Spleen (tissue), 11 donors: ENCODE data around the gene STAG3. TPM values are rescaled to one million over a fixed set of nuclear protein-coding genes. Genes with fewer than 3 reads are reported as not detected.
"Not testable (repeated sequence)": the region's sequence is repeated elsewhere in the genome, so short reads cannot be mapped to it uniquely, and the experiment has no call there.

Experiments used
- DNase-seq: peaks from one replicate; pipeline ENCODE4 v3.0.0-alpha.2; 2020
- H3K27ac ChIP-seq, 8 donors: fragments of 200-600 bp; sonication (generic) in 7 of 8; 1 replicate in 4 of 8; 2 replicates in 4 of 8; pipeline versions ENCODE4 v1.5.0 to v1.8.0; 2016 to 2021; ENCODE audit warnings: inconsistent platforms in 4 of 8, mild to moderate bottlenecking in 4 of 8, moderate library complexity in 1 of 8
- H3K27me3 ChIP-seq, 7 donors: fragments of 200-600 bp; sonication (generic) in 6 of 7; replicated peaks in 1 of 7; 1 replicate in 4 of 7; 2 replicates in 3 of 7; pipeline versions ENCODE4 v1.5.0 to v1.8.0; 2016 to 2021; ENCODE audit warnings: inconsistent platforms in 3 of 7, mild to moderate bottlenecking in 1 of 7
- H3K36me3 ChIP-seq, 6 donors: fragments of 200-600 bp; sonication (generic) in 5 of 6; 1 replicate in 4 of 6; 2 replicates in 2 of 6; pipeline versions ENCODE4 v1.5.0 to v1.8.0; 2016 to 2021; ENCODE audit warnings: inconsistent platforms in 2 of 6
- H3K4me1 ChIP-seq, 6 donors: fragments of 200-600 bp; sonication (generic) in 5 of 6; 1 replicate in 3 of 6; 2 replicates in 3 of 6; pipeline versions ENCODE4 v1.5.0 to v1.8.0; 2016 to 2021; ENCODE audit warnings: inconsistent platforms in 3 of 6
- H3K4me3 ChIP-seq, 8 donors: fragments of 200-600 bp; sonication (generic) in 7 of 8; 1 replicate in 4 of 8; 2 replicates in 4 of 8; pipeline versions ENCODE4 v1.5.0 to v1.8.0; 2016 to 2021; ENCODE audit warnings: inconsistent platforms in 4 of 8, mild to moderate bottlenecking in 4 of 8, moderate library complexity in 2 of 8
- H3K9me3 ChIP-seq, 8 donors: fragments of 200-600 bp; sonication (generic) in 7 of 8; 1 replicate in 4 of 8; 2 replicates in 4 of 8; pipeline versions ENCODE4 v1.5.0 to v1.8.0; 2016 to 2021; ENCODE audit warnings: inconsistent platforms in 4 of 8
- CTCF ChIP-seq, 11 experiments: fragments of 200-600 bp in 7 of 11; fragments of 450-650 bp in 4 of 11; sonication (generic) in 4 of 11; IDR thresholded peaks in 8 of 11; conservative IDR thresholded peaks in 3 of 11; 1 replicate in 7 of 11; 2 replicates in 4 of 11; pipeline versions ENCODE4 v1.4.0 to v1.8.0; 2016 to 2021; ENCODE audit warnings: antibody characterized with exemption in 11 of 11, inconsistent platforms in 4 of 11, mild to moderate bottlenecking in 1 of 11
- POLR2A ChIP-seq, 3 donors: fragments of 450-650 bp; IDR thresholded peaks; one replicate each; pipeline ENCODE4 v1.5.1; 2017; ENCODE audit warnings: antibody characterized with exemption in 3 of 3, mild to moderate bottlenecking in 1 of 3
- POLR2AphosphoS5 ChIP-seq, 3 donors: sonication (generic); formaldehyde crosslinking; IDR thresholded peaks; one replicate each; pipeline ENCODE4 v1.5.1; 2017; ENCODE audit warnings: antibody characterized with exemption in 3 of 3
- WGBS, 5 donors: extraction: QIAGEN DNeasy Blood & Tissue Kit in 3 of 5; methylation state at CpG; one replicate each; pipeline versions ENCODE4 v1.1.5 to v1.1.7; 2013 to 2018; 5-methylcytosine and 5-hydroxymethylcytosine counted together
- intact Hi-C: fragments of 100-400 bp; cut with DNase I; formaldehyde crosslinking; loops from one replicate; pipeline ENCODE4 v1.15.0; 2023; ENCODE audit warnings: low total_unique reads
- polyA plus RNA-seq, 3 donors: library from polyadenylated mRNA; stranded (reverse); fragments of 200-250 nt; gene quantifications; one replicate each; pipeline ENCODE4 v1.2.1, GENCODE V29; 2013
- total RNA-seq, 7 donors: library from RNA; depleted of rRNA in 3 of 7; stranded (reverse); fragments of >200 nt in 3 of 7; fragmentation: NEBNext Ultra II Directional in 4 of 7; extraction: Animal tissue kit (Norgen Biotek cat#: 25700) in 4 of 7; gene quantifications; one replicate each; pipeline versions ENCODE4 v1.1.0 to v1.2.1, GENCODE V29; 2016 to 2021
- donor health status: healthy with polysubstance abuse.
- donor health status: DM: no; HTN: no; CAD: no; lungs with moderate emphysema.
- donor health status: DM: no; HTN: no; CAD: no.
- donor health status: Bipolar disorder and iron deficiency.
- donor health status: healthy.
- donor health status: DM: no; HTN: no; CAD: no.
- donor health status: DM: yes; HTN: yes; CAD: no.

The STAG3 gene
- total and polyA plus RNA-seq, 10 donors, result 8.0 to 123 (median 40.4) TPM

GRCh38 chr7:100192281-100192862 is 14.7 kb downstream of the STAG3 start:
- H3K27me3 ChIP-seq, H3K36me3 ChIP-seq, H3K9me3 ChIP-seq, H3K4me3 ChIP-seq, intact Hi-C loops, DNase-seq: not testable (repeated sequence)
- WGBS, 5 donors, result 63 to 85% (median 73%) methylated on average over 6 of the region's 6 CpGs
- peak overlapping the region; percentile 35 to 89 (median 78) for H3K27ac ChIP-seq
- TF ChIP-seq POLR2AphosphoS5 (IDR thresholded peaks at IDR 0.05), result peak in 1 of 3 donors; percentile 72
- peaks cover 7 to 66% (median 26%) of the 10 kb centered on the region in 6 donors for H3K4me1 ChIP-seq

- Histone ChIP-seq H3K27ac (peak overlapping the region in 5 of 8 donors; percentile 61 to 89 (median 80)), H3K27me3 (no peaks in the 10 kb centered on the region), H3K36me3 (no peaks in the 10 kb centered on the region), H3K4me3 (no peak overlapping the region), H3K9me3 (no peaks in the 10 kb centered on the region), H3K4me1 (peaks cover 7 to 66% (median 26%) of the 10 kb centered on the region in 6 donors)
- intact Hi-C loops, result no loop called here
- no peak for TF ChIP-seq POLR2AphosphoS5 (IDR thresholded peaks at IDR 0.05)
- TF ChIP-seq CTCF (IDR thresholded peaks at IDR 0.05 in 8 of 11, conservative IDR thresholded peaks at IDR 0.05 in 3 of 11), result no peak
- TF ChIP-seq POLR2A (IDR thresholded peaks at IDR 0.05), result no peak
- no peak for DNase-seq
- 57 to 88% (median 65%) methylated on average over 3 of the region's 3 CpGs for WGBS, 5 donors
Observed at GRCh38 chr7:100192969-100193368, 15.3 kb downstream of the STAG3 start.

GRCh38 chr7:100195222-100195621 is 17.5 kb downstream of the STAG3 start:
- Histone ChIP-seq H3K4me1 (peaks cover 7 to 75% (median 26%) of the 10 kb centered on the region in 6 donors), H3K4me3 (no peak overlapping the region), H3K36me3 (no peaks in the 10 kb centered on the region), H3K27ac (peak overlapping the region in 5 of 8 donors; percentile 44 to 89 (median 79)), H3K27me3 (no peaks in the 10 kb centered on the region), H3K9me3 (no peaks in the 10 kb centered on the region)
- intact Hi-C loops, result no loop called here
- no peak for DNase-seq
- TF ChIP-seq POLR2A (IDR thresholded peaks at IDR 0.05) (no peak), POLR2AphosphoS5 (IDR thresholded peaks at IDR 0.05) (no peak), CTCF (IDR thresholded peaks at IDR 0.05 in 8 of 11, conservative IDR thresholded peaks at IDR 0.05 in 3 of 11) (no peak)
- WGBS, 5 donors, result 72 to 91% (median 80%) methylated on average over 2 of the region's 2 CpGs

GRCh38 chr7:100195901-100196322 is 18.2 kb downstream of the STAG3 start:
- H3K36me3 ChIP-seq, H3K4me3 ChIP-seq, H3K9me3 ChIP-seq, intact Hi-C loops, H3K27me3 ChIP-seq, DNase-seq: not testable (repeated sequence)
- WGBS, 5 donors, result 76 to 92% (median 84%) methylated on average over 6 of the region's 6 CpGs
- peaks cover 3 to 75% (median 25%) of the 10 kb centered on the region in 6 donors for H3K4me1 ChIP-seq
- H3K27ac ChIP-seq, result peak overlapping the region in 5 of 8 donors; percentile 44 to 89 (median 79)

GRCh38 chr7:100198266-100198665 is 20.5 kb downstream of the STAG3 start:
- no peaks in the 10 kb centered on the region for H3K27me3 ChIP-seq
- intact Hi-C loops, result no loop called here
- peaks cover 0 to 3% (median 0%) of the 10 kb centered on the region in 6 donors for H3K36me3 ChIP-seq
- no peak overlapping the region for H3K27ac ChIP-seq
- H3K4me3 ChIP-seq, result no peak overlapping the region
- no peaks in the 10 kb centered on the region for H3K9me3 ChIP-seq
- H3K4me1 ChIP-seq, result peaks cover 0 to 55% (median 16%) of the 10 kb centered on the region in 6 donors
- no peak for TF ChIP-seq POLR2A (IDR thresholded peaks at IDR 0.05)
- TF ChIP-seq CTCF (IDR thresholded peaks at IDR 0.05 in 8 of 11, conservative IDR thresholded peaks at IDR 0.05 in 3 of 11), result no peak
- no peak for TF ChIP-seq POLR2AphosphoS5 (IDR thresholded peaks at IDR 0.05)
- WGBS, 5 donors, result 90 to 96% (median 93%) methylated on average over 10 of the region's 10 CpGs
- no peak for DNase-seq
